ENCODE measurements around the gene DCHS1.
A peak's percentile ranks its signal among the peaks of the same experiment; 100 is the strongest.

The DCHS1 gene

GRCh38 chr11:6636480-6636879, 19.1 kb downstream of the DCHS1 start:
- TF ChIP-seq Cebpa-rat (IDR thresholded peaks at IDR 0.05): no peak

GRCh38 chr11:6635082-6635932, 20.3 kb downstream of the DCHS1 start:
- TF ChIP-seq Cebpa-rat (IDR thresholded peaks at IDR 0.05): no peak
- no peaks in the 10 kb centered on the region for H3K9me3 ChIP-seq
- H3K9ac ChIP-seq: peak overlapping the region; percentile 30; the same call in 1 of the 2 replicates
- peak overlapping the region; percentile 59 for H3K27ac ChIP-seq
- peaks cover 80% of the 10 kb centered on the region for H3K36me3 ChIP-seq
- no peaks in the 10 kb centered on the region for H3K27me3 ChIP-seq
- H4K20me1 ChIP-seq: peaks cover 22% of the 10 kb centered on the region; the same call in 1 of the 2 replicates
- peaks cover 27% of the 10 kb centered on the region for H3K4me1 ChIP-seq
- H3K4me3 ChIP-seq: no peak overlapping the region
- H3K4me2 ChIP-seq: peak overlapping the region; percentile 51

More at GRCh38 chr11:6636480-6636879, 19.1 kb downstream of the DCHS1 start:
- peaks cover 80% of the 10 kb centered on the region for H3K36me3 ChIP-seq
- no peak overlapping the region for H3K9ac ChIP-seq
- no peaks in the 10 kb centered on the region for H3K9me3 ChIP-seq
- peak overlapping the region; percentile 51; the same call in 1 of the 2 replicates for H3K4me2 ChIP-seq
- H3K27ac ChIP-seq: no peak overlapping the region; the same call in 1 of the 2 replicates
- peaks cover 27% of the 10 kb centered on the region for H3K4me1 ChIP-seq
- peaks cover 33% of the 10 kb centered on the region; the same call in 1 of the 2 replicates for H4K20me1 ChIP-seq
- no peak overlapping the region for H3K4me3 ChIP-seq
- H3K27me3 ChIP-seq: no peaks in the 10 kb centered on the region

- H3K4me3 ChIP-seq: no peak overlapping the region
- no peaks in the 10 kb centered on the region for H3K9me3 ChIP-seq
- H3K27ac ChIP-seq: no peak overlapping the region
- TF ChIP-seq Cebpa-rat (IDR thresholded peaks at IDR 0.05): no peak
- peaks cover 17% of the 10 kb centered on the region; the same call in 1 of the 2 replicates for H4K20me1 ChIP-seq
- H3K27me3 ChIP-seq: no peaks in the 10 kb centered on the region
- peaks cover 80% of the 10 kb centered on the region for H3K36me3 ChIP-seq
- no peak overlapping the region for H3K9ac ChIP-seq
- no peak overlapping the region for H3K4me2 ChIP-seq
- H3K4me1 ChIP-seq: peaks cover 22% of the 10 kb centered on the region
These were observed 21.1 kb downstream of the DCHS1 start for GRCh38 chr11:6634534-6634933.

GRCh38 chr11:6633422-6634408, 21.9 kb downstream of the DCHS1 start:
- H3K4me3 ChIP-seq: no peak overlapping the region
- H3K9ac ChIP-seq: no peak overlapping the region
- H4K20me1 ChIP-seq: 0 out of 2 replicates have a peak, but pooled peaks cover 10% of the 10 kb centered on the region
- H3K36me3 ChIP-seq: peaks cover 80% of the 10 kb centered on the region
- H3K27ac ChIP-seq: no peak overlapping the region
- H3K4me1 ChIP-seq: peaks cover 15% of the 10 kb centered on the region
- no peak for TF ChIP-seq Cebpa-rat (IDR thresholded peaks at IDR 0.05)
- no peaks in the 10 kb centered on the region for H3K27me3 ChIP-seq
- H3K4me2 ChIP-seq: no peak overlapping the region
- H3K9me3 ChIP-seq: no peaks in the 10 kb centered on the region

GRCh38 chr11:6632116-6633073, 23.2 kb downstream of the DCHS1 start:
- no peak for TF ChIP-seq Cebpa-rat (IDR thresholded peaks at IDR 0.05)
- H3K27ac ChIP-seq: no peak overlapping the region
- peaks cover 15% of the 10 kb centered on the region for H3K4me1 ChIP-seq
- H3K4me3 ChIP-seq: no peak overlapping the region
- no peaks in the 10 kb centered on the region for H3K27me3 ChIP-seq
- H3K4me2 ChIP-seq: no peak overlapping the region
- H3K9me3 ChIP-seq: no peaks in the 10 kb centered on the region
- H3K9ac ChIP-seq: no peak overlapping the region
- H4K20me1 ChIP-seq: 0 out of 2 replicates have a peak, but pooled peaks cover 6% of the 10 kb centered on the region
- H3K36me3 ChIP-seq: peaks cover 79% of the 10 kb centered on the region

- Histone ChIP-seq H3K4me3 (no peak overlapping the region), H3K27ac (no peak overlapping the region), H4K20me1 (no peaks in the 10 kb centered on the region), H3K4me2 (no peak overlapping the region), H3K9ac (no peak overlapping the region), H3K27me3 (no peaks in the 10 kb centered on the region), H3K36me3 (peaks cover 79% of the 10 kb centered on the region), H3K4me1 (peaks cover 13% of the 10 kb centered on the region), H3K9me3 (no peaks in the 10 kb centered on the region)
- no peak for TF ChIP-seq Cebpa-rat (IDR thresholded peaks at IDR 0.05)
These were observed 24.2 kb downstream of the DCHS1 start for GRCh38 chr11:6631361-6631890.

- no peak overlapping the region for H3K4me3 ChIP-seq
- H3K4me2 ChIP-seq: no peak overlapping the region
- no peaks in the 10 kb centered on the region for H3K9me3 ChIP-seq
- TF ChIP-seq Cebpa-rat (IDR thresholded peaks at IDR 0.05): no peak
- no peaks in the 10 kb centered on the region for H4K20me1 ChIP-seq
- peaks cover 6% of the 10 kb centered on the region for H3K4me1 ChIP-seq
- H3K27ac ChIP-seq: no peak overlapping the region
- H3K36me3 ChIP-seq: peaks cover 84% of the 10 kb centered on the region
- no peaks in the 10 kb centered on the region for H3K27me3 ChIP-seq
- H3K9ac ChIP-seq: no peak overlapping the region
These were observed 24.8 kb downstream of the DCHS1 start for GRCh38 chr11:6630632-6631291.

- H3K4me3 ChIP-seq: no peak overlapping the region
- H3K4me2 ChIP-seq: no peak overlapping the region
- no peak overlapping the region for H3K9ac ChIP-seq
- no peaks in the 10 kb centered on the region for H3K27me3 ChIP-seq
- no peak for TF ChIP-seq Cebpa-rat (IDR thresholded peaks at IDR 0.05)
- H4K20me1 ChIP-seq: no peaks in the 10 kb centered on the region
- H3K27ac ChIP-seq: no peak overlapping the region
- no peaks in the 10 kb centered on the region for H3K4me1 ChIP-seq
- peaks cover 91% of the 10 kb centered on the region for H3K36me3 ChIP-seq
- H3K9me3 ChIP-seq: no peaks in the 10 kb centered on the region
These were observed 25.5 kb downstream of the DCHS1 start for GRCh38 chr11:6629892-6630631.
